Measurements from ENCODE around the gene CTNNBL1.

The CTNNBL1 gene

GRCh38 chr20:37913567-37914366 is 219.9 kb downstream of the CTNNBL1 start:
- in situ Hi-C loops (cut with MboI; ENCODE audit: low sequenced_read_pairs), result no loop called here

- in situ Hi-C loops (cut with MboI; ENCODE audit: low sequenced_read_pairs), result no loop called here
Measured at GRCh38 chr20:37914367-37914671, 220.5 kb downstream of the CTNNBL1 start.

GRCh38 chr20:37914672-37915433 is 221.0 kb downstream of the CTNNBL1 start:
- in situ Hi-C loops (cut with MboI; ENCODE audit: low sequenced_read_pairs), result no loop called here

- in situ Hi-C loops (cut with MboI; ENCODE audit: low sequenced_read_pairs), result no loop called here
Measured at GRCh38 chr20:37915434-37915787, 221.6 kb downstream of the CTNNBL1 start.

- in situ Hi-C loops (cut with MboI; ENCODE audit: low sequenced_read_pairs), result no loop called here
Measured at GRCh38 chr20:37915800-37916570, 222.2 kb downstream of the CTNNBL1 start.

GRCh38 chr20:37917461-37917860 is 223.6 kb downstream of the CTNNBL1 start:
- in situ Hi-C loops (cut with MboI; ENCODE audit: low sequenced_read_pairs), result no loop called here

GRCh38 chr20:37918035-37918434 is 224.2 kb downstream of the CTNNBL1 start:
- in situ Hi-C loops (cut with MboI; ENCODE audit: low sequenced_read_pairs), result no loop called here

- in situ Hi-C loops (cut with MboI; ENCODE audit: low sequenced_read_pairs), result no loop called here
Measured at GRCh38 chr20:37919389-37920040, 225.7 kb downstream of the CTNNBL1 start.

- in situ Hi-C loops (cut with MboI; ENCODE audit: low sequenced_read_pairs), result no loop called here
Measured at GRCh38 chr20:37920270-37920669, 226.4 kb downstream of the CTNNBL1 start.

- in situ Hi-C loops (cut with MboI; ENCODE audit: low sequenced_read_pairs), result no loop called here
Measured at GRCh38 chr20:37920679-37921322, 227.0 kb downstream of the CTNNBL1 start.

GRCh38 chr20:37921341-37921929 is 227.6 kb downstream of the CTNNBL1 start:
- in situ Hi-C loops (cut with MboI; ENCODE audit: low sequenced_read_pairs), result no loop called here

Measured in HL-60/S4 treated with retinoic acid at 250 ng/mL for 4 days and 3 days (cell line).